ENCODE measurements around the gene TMPRSS3. TPM values are rescaled to one million over a fixed set of nuclear protein-coding genes. Genes with fewer than 3 reads are reported as not detected.

TMPRSS3 gene
- polyA plus RNA-seq, 1 of the 3 experiments (the other 2 are of a cell fraction): not detected

GRCh38 chr21:42417533-42417932 lies 21.7 kb upstream of the TMPRSS3 start:
- no peak overlapping the region for H2AFZ ChIP-seq (ENCODE audit: low read depth)
- no peaks in the 10 kb centered on the region for H3K36me3 ChIP-seq (replicated peaks in 1 of 2; ENCODE audit: control insufficient read depth in 1 of 2, insufficient read depth in 2 of 2, low read length in 1 of 2)
- DNase-seq: no peak
- no peak for TF ChIP-seq USF1 (IDR thresholded peaks at IDR 0.05; ENCODE audit: borderline replicate concordance, low read depth)
- no peak for TF ChIP-seq YY1 (IDR thresholded peaks at IDR 0.05; ENCODE audit: low read depth)
- TF ChIP-seq GATA2 (CRISPR knock-in tag; IDR thresholded peaks at IDR 0.05): no peak
- no peak for TF ChIP-seq NFIC (IDR thresholded peaks at IDR 0.05; ENCODE audit: borderline replicate concordance)
- TF ChIP-seq, protein P1, sequence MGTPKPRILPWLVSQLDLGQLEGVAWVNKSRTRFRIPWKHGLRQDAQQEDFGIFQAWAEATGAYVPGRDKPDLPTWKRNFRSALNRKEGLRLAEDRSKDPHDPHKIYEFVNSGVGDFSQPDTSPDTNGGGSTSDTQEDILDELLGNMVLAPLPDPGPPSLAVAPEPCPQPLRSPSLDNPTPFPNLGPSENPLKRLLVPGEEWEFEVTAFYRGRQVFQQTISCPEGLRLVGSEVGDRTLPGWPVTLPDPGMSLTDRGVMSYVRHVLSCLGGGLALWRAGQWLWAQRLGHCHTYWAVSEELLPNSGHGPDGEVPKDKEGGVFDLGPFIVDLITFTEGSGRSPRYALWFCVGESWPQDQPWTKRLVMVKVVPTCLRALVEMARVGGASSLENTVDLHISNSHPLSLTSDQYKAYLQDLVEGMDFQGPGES (IDR thresholded peaks at IDR 0.05; ENCODE audit: low read depth, low read length): no peak
- no peak for TF ChIP-seq TCF12 (IDR thresholded peaks at IDR 0.05)
- TF ChIP-seq, protein P2, sequence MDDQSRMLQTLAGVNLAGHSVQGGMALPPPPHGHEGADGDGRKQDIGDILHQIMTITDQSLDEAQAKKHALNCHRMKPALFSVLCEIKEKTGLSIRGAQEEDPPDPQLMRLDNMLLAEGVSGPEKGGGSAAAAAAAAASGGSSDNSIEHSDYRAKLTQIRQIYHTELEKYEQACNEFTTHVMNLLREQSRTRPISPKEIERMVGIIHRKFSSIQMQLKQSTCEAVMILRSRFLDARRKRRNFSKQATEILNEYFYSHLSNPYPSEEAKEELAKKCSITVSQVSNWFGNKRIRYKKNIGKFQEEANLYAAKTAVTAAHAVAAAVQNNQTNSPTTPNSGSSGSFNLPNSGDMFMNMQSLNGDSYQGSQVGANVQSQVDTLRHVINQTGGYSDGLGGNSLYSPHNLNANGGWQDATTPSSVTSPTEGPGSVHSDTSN (IDR thresholded peaks at IDR 0.05): no peak
- TF ChIP-seq, protein P3, sequence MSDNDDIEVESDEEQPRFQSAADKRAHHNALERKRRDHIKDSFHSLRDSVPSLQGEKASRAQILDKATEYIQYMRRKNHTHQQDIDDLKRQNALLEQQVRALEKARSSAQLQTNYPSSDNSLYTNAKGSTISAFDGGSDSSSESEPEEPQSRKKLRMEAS (IDR thresholded peaks at IDR 0.05; ENCODE audit: low read depth): no peak
- TF ChIP-seq FOXM1 (IDR thresholded peaks at IDR 0.05; ENCODE audit: low read depth): no peak
- TF ChIP-seq CHD2 (IDR thresholded peaks at IDR 0.05; ENCODE audit: low read length, partially characterized antibody): no peak
- TF ChIP-seq POLR2AphosphoS5 (IDR thresholded peaks at IDR 0.05; ENCODE audit: low read depth, low read length): no peak
- TF ChIP-seq TEAD4 (IDR thresholded peaks at IDR 0.05; ENCODE audit: borderline replicate concordance, insufficient read depth): no peak
- no peak for TF ChIP-seq RCOR1 (IDR thresholded peaks at IDR 0.05; ENCODE audit: low read length)
- TF ChIP-seq RFX5 (IDR thresholded peaks at IDR 0.05; ENCODE audit: low read length): no peak
- TF ChIP-seq EZH2phosphoT487 (IDR thresholded peaks at IDR 0.05; ENCODE audit: borderline replicate concordance, low read depth): no peak
- TF ChIP-seq, protein P4, sequence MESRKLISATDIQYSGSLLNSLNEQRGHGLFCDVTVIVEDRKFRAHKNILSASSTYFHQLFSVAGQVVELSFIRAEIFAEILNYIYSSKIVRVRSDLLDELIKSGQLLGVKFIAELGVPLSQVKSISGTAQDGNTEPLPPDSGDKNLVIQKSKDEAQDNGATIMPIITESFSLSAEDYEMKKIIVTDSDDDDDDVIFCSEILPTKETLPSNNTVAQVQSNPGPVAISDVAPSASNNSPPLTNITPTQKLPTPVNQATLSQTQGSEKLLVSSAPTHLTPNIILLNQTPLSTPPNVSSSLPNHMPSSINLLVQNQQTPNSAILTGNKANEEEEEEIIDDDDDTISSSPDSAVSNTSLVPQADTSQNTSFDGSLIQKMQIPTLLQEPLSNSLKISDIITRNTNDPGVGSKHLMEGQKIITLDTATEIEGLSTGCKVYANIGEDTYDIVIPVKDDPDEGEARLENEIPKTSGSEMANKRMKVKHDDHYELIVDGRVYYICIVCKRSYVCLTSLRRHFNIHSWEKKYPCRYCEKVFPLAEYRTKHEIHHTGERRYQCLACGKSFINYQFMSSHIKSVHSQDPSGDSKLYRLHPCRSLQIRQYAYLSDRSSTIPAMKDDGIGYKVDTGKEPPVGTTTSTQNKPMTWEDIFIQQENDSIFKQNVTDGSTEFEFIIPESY (IDR thresholded peaks at IDR 0.05; ENCODE audit: borderline replicate concordance, low read depth): no peak
- no peak for TF ChIP-seq SMC3 (IDR thresholded peaks at IDR 0.05; ENCODE audit: low read depth, low read length)
- no peak for TF ChIP-seq EP300 (IDR thresholded peaks at IDR 0.05; ENCODE audit: borderline replicate concordance in 1 of 2, low read depth in 1 of 2, low read length in 1 of 2)
- no peak for TF ChIP-seq SIN3A (IDR thresholded peaks at IDR 0.05; ENCODE audit: borderline replicate concordance, low read depth, low read length)
- no peaks in the 10 kb centered on the region for H3F3A ChIP-seq (replicated peaks; ENCODE audit: insufficient read depth)
- H3K4me1 ChIP-seq (ENCODE audit: control insufficient read depth in 1 of 2, insufficient read depth in 2 of 2, low read depth in 1 of 2, low read length in 1 of 2): no peaks in the 10 kb centered on the region
- H3K9me3 ChIP-seq: no peaks in the 10 kb centered on the region
- no peaks in the 10 kb centered on the region for H3K27me3 ChIP-seq (ENCODE audit: insufficient read depth)
- no peaks in the 10 kb centered on the region for H3K9me2 ChIP-seq
- no peak overlapping the region for H3K9ac ChIP-seq
- ChIA-PET CTCF (no interaction called here), POLR2A (no interaction called here)
- 47% methylated on average over 6 of the region's 6 CpGs for WGBS (ENCODE audit: low lambda C conversion rate)
- H3K79me2 ChIP-seq (ENCODE audit: insufficient read depth): no peaks in the 10 kb centered on the region
- H3K4me3 ChIP-seq (ENCODE audit: low read depth in 2 of 2, low read length in 1 of 2): no peak overlapping the region
- no peak overlapping the region for H3K27ac ChIP-seq (ENCODE audit: low read depth in 2 of 2, low read length in 1 of 2)
- no peak overlapping the region for H3K4me2 ChIP-seq
- no peaks in the 10 kb centered on the region for H4K20me1 ChIP-seq (ENCODE audit: insufficient read depth)
